ENCODE measurements around the gene MRPS18B. TPM values are rescaled to one million over a fixed set of nuclear protein-coding genes. Genes with fewer than 3 reads are reported as not detected.

The MRPS18B gene
- polyA plus RNA-seq, 12 donors = 40.6 to 60.2 (median 51.1) TPM; not detected in 1

DNA sequence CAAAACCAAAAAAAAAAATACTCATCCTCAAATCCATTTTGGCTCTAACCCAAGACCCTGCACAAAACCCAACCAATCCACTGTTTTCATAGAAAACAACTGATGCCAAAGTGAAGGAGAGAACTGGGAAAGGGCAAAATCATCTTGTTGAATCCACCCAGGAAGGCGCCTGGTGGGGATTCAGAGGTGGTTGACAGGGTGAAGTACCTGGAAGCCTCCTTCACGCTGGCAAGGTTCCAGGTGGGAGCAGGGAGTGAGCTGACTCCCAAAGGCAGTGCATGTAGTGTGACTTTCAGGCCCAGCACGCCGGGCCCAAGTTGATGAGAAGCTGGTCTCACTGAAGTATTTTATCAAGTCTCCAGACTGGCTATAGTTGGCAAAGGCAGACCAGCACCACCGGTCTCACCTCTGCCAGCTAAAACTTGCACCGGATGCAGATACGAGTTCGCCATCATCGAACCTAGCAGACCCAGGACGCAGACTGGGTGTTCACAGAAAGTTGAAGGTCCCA is 17.1 kb upstream of the MRPS18B start:
- DNase-seq = no peak

DNA sequence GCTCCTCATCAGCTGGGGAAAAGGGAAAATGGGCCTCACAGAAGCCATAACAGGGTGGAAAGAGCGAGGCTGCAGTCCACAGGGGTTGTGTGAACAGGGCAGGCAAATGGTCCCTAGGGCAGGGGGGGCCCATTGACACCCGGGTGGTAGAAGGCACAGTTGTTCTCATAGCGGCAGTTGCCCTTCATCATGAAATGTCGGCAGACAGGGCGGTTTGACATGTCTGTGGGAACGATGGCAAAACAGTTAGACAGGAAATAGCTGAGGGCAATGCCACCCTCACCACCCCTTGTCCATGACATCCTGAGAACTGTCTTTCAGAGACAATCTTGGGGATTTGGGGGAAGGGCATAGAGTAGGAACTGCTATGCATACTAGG is 16.2 kb upstream of the MRPS18B start:
- no peak for DNase-seq

DNA sequence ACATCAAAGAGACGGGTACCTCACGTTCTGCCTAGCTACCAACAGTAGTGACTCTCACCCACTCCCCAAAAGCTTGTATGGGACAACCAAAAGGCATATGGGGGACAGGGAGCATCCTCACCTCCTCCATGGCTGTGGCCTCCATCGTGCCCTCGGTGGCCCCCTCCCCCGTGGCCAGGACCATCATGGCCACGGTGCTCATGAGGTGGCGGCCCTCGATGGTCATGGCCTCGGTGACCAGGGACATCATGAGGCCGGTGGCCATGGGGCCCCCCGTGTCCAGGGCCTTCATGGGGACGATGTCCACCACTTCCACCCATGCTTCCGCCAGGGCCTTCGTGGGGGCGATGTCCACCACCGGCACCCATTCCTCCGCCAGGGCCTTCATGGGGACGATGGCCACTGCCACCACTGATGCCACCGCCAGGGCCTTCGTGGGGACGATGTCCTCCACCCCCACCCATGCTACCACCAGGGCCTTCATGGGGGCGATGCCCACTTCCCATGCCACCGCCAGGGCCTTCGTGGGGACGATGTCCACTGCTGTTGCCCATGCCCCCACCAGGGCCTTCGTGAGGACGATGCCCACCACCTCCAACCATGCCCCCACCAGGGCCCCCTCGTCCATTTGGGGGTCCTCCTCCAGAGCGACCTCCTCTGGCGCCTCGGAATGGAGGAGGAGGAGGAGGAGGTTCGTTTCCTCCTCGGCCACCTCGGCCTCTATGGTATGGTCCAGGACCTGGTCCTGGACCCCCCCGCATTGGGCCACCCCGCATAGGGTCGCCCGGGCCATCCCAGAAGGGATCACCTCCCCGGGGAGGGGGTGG is 15.6 kb upstream of the MRPS18B start:
- no peak for DNase-seq

DNA sequence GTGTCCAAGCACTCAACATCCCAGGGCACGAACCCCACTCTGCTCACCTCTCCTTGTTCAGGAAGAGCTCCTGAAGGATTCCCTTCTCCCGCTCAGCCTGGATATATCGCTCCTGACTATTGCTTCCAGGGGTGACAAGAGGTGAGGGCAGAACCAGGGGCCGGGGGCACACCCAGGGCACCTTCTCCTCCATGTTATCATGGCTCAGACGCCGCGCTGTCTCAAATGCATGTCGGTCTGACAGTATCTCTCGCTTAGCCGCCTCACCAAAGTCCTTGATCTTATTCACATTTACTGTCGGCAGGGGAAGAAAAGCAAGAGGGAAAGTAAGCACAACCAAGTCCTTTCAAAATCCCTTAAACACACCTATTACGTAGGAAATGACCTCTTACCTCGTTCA is 13.7 kb upstream of the MRPS18B start:
- no peak for DNase-seq

DNA sequence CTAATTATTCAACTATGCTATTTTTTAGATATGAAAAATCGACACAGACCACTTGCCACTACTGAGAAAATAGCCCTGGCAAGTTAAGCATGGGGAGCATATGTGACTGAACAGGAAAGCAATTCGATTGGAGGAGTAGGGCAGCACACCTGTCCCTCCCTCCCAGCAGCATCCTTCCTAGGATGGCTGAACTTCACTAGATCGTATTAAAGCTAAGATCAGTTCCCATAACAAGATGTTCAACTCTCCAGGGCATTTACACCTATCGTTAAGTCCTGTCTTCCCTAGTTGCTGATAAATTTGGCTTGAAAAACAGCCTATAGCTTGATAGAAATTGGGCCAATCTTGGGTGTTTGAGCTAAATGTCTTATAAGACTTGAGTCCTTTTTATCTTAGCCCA is 7.6 kb upstream of the MRPS18B start:
- no peak for DNase-seq

DNA sequence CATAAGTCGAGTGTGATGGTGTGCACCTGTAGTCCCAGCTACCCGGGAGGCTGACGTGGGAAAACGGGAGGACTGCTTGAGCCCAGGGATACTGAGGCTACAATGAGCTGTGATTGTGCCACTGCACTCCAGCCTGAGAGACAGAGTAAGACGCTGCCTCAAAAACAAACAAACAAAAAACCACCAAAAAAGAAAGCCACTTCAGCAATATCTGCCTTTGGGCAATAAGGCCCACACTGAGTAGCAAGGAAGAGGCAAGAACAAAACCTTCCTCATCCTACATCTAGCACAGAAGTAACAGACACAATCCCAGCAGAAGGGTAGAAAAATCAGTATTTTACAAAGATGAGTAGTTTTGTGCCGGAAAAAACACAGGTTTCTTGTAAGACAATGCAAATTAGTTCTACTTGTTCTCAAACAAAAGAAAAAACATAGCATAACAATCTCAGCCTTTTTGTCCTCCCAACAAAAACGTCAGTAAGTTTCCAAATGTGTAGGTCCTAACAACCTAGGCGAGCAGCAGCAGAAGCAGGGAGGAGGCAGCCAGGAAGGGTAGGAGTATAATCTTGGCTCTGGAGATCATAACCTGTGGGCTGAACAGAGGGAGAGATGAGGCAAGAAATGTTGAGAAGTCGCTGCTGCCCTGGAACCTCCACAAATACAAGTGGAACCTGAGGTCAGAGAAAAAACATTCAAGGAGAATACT is 6.3 kb upstream of the MRPS18B start:
- no peak for DNase-seq

DNA sequence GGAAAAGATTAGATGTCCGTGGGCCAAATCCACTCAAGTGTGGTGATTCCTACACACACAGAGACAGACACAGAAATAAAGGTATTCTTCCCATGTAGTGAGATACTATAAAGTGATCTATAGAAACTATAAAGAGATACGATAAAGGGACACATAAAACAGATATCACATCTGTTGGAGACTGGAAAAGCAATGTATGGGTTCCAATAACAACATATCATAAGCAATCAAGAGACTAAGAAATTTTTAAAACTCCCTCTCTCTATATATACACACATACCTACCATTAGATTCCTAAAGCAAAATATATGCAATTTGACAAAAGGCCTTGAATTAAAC is 5.8 kb upstream of the MRPS18B start:
- DNase-seq = no peak

DNA sequence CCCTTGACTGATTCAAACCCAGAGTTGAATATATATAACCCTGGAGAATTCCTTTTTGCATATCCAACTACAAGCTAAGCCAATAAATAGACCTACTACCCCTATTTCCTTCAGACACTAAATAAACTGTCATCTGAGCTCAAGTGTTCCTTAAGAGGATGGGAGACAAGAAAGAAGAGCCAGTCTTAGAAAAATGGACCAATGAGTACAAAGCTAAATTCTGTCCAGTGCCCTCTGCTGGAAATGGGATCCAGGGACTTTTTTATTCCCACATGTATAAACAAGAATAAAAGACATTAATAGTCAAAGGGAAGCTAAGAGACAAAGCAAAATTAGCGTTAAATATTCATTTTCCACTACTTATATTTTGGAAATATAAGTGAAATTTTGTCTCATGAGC is 5.4 kb upstream of the MRPS18B start:
- no peak for DNase-seq

DNA sequence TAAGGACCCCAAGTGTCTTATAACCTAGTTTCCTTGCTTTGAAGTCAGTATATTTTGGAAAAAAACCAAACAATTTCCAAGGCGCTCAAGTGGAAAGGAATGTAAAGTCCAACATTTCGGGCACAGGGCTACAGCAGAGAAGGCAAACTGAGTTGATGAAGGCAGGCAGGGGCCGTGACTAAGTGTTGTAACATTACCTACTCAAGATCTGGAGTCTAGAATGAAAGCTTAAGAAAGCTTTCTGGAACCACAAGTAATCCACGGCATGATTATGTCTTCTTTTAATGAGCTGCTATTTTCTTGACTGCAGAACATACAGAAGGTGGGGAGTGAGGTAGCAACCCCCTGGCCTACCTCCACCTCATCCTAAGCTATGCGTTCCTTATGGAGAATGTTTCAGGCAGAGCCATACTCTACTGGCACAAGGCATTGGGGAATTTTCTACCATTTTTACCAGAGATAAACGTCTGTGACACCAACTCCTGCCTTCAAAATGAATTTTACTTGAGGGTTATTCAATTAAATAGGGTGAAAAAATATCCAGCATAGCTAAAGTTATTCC is 4.9 kb upstream of the MRPS18B start:
- DNase-seq = no peak

DNA sequence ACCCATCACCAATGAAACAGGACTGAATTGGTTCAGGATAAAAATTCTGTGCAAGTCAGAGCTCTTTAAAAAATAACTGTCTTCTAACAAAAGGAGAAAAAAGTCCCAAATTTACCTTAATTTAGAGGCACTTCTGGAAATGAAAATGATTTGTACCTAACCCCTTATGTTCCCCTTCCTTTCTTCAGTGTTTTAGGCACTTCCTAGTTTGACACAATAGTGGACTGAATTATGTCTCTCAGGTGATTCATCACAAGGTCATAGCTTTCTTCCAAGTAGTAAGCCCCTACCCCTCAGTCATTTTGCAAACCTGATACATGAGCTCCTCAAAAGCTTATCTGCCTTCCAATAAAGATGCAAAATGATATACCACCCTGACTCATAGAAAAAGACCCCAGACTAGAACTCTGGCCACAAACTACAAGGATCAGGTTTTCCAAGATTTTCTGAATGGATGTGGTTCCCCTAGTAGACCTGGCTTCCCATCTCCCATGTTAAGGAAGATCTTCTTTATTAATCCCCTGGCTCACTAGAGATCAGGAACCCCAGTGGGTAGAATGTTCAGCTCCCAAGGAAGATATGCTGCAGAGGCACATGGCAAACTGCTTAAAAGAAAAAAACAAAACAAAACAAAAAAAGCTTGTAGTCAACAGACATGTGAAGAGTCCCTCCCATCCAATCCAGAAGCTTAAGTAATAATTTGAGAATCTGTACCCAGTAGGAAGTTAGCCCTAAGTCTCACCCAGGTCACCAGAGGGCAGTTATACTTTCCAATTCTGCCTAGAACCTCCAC is 4.2 kb upstream of the MRPS18B start:
- no peak for DNase-seq

DNA sequence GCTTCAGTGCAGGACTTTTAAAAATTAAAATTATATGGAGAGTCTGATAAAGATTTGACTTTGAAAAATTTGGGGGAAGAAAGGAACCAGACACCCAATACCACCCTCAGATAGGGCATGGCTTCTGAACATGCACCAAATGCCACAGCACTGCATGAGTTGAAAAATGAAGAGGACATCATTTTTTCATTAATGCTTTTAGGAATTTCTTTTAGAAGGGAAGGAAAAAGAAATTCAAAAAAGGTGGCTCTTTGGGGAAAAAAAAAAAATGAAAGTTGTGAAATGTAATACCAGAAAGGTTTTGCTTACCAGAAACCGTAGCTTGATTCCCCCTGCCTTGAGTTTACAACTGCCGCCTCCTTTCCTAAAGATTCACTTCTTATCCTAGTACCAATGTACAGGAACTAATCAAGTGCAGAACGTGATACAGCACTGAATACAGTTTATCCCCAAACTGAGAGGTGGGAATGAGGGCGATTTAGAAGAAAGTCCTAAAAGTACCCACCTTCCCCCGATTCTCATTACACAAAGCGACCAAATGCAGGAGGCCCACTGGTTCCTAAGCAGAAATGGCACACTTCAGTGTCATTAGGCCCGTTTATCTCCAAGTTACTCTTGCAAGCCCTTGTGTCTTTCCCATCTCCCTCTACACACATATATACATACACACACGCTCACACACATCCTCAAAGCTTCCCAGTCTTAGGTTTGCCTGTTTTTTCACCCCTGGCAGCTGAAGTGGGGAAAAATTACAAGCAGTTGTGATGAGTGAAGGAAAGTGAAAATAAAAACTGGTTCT is 3.4 kb upstream of the MRPS18B start:
- peak; percentile 43 for DNase-seq

DNA sequence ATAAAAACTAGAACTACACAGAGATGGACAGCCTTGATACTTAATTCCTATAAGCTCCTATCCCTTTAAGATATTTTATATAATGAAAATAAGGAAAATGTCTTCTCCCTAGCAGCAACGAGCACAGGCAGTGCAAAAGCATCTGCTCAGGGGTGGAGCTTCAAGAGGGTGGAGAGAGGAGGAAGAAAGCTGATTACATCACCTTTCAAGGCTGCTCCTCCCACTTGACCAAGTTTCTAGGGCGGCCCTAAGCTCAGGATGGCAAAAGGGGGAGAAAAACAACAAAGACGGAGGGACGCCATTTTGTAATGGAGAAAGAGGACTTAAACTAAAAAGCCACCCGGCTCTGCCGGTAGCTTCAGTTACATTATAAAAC is 2.8 kb upstream of the MRPS18B start:
- peak; percentile 97 for DNase-seq

DNA sequence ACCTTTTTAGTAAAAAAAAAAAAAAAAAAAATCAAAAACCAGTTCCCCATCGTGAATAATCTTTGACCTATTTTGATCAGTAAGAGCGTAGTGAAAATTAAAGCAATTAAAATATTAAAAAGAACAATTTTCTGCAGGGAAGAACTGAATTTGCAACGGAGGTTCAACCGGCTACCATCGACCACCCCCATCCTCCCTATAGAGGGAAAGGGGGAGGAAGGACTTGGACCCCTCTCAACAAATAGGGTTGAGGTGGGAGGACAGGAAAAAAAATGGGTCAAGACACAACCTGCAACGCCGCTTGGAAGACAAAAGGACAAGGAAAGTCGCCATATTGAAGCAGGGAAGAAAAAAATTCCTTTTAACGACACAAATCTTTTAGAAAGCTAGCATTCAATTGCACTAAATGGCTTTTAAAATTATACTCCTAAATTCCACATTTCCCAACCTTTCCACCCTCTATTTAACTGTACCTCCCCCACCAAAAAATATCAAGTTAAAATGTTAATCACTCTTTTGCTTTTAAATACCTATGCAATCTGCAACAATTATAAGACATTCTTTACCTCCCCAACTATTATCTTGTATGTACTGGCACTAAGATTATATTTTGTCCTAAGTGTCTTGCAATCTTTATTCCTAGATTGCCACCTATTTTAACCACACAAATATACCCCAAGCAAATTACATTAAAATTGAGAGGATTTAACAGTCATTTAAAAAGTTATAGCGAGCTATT is 2.3 kb upstream of the MRPS18B start:
- peak; percentile 89 for DNase-seq

DNA sequence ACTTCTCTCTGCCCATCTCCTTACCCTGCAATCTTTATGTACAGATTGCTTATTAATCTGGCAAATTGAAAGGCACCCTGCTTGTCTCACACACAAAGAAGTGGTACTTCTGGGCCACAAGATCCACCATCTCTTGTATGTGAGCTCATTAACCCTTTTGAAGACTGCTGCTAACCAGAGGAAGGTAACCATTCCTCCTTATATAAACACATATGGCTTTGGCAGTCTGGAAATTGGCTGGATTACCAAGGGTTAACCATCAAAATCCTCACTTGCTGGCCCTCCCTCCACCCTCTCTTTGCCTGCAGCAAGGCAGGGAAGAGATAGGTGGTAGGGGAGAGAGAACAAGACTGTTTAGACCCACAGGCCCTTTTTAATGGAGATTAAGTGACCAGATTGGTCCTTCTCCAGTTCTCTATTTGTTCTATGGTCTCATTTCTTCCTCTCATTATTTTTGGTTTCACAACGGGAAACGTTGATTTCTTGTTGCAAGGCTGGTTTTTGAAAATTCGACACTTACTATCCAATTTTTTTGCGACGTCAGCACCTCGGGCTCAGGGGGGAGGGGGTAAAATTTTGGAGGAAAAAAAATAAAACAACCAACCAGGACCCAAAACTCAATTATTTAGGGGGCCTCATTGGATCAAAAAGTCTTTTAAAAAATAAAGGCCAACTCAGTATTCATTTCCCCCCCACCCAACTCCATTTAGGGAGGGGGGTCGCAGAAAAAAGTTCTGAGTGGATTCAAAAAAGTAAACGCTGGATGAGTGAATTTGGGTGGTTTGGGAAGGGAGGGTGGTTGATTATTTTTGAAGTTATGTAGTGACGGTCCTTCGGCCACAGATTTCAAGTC is 1.5 kb upstream of the MRPS18B start:
- DNase-seq = peak; percentile 62

DNA sequence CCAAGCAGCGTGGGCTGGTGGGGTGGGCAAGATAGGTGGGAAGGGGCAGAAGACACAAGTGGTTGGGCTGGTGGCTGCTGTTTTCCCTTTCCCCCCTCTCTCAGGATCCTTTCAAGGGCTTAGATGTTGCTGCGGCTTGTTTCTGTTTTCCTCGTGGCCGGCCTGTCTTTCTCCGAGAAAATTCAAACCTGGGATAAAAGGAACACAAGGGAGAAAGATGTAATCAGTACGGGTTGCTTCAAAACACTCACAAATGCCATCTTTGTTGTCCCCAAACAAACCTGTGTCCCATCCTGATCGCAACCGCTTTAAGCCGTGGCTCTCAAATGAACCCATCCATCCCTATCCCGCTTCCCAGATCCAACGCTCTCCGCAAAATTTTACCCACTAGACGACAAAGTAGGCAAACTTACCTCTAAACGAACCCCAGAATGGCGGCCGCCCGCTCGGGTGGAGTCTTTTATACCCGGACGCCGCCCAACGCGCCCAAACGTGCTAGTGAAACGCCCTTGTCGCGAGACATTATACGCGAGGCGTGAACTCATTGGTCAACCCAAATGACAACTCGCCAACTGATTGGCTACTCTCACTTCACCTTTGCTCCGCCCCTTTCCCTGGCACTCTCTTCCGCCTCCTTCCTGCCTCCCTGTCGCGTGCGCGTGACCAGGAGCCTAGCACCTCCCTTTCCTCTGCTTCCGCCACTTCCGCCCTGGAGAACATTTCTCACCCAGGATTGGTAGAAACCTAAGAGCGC is 652 bp upstream of the MRPS18B start, which contains the start of gene PPP1R10:
Gene PPP1R10, minus strand, starts transcription at position 433 of the 754 bp plus-strand sequence. CDS start 7,299 bp downstream, outside the sequence.
- peak; percentile 100 for DNase-seq

DNA sequence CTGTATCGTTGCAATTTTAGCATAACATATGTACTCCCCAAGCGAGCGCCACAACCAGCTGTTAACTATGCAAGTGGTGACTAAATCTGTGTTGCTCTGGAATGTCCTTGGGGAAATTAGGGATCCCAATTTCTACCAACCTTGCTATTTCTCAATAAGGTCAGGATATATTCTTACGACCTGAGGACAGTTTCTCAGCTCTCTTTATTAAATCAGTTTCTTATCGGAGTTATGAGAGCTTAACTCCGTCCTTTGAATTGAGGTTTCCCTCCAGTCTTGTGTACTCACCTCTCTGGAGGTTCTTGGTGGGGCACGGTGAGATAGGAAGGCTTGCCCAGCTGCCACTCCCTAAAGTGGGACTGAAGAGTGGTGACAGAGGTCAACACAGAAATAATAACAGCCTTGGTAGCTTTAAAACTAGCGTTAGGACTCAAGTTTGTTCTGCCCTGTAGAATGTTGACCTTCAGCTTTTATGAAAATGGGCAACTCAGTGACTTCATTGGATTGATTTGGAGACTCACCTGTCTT is 694 bp downstream of the MRPS18B start:
- no peak for DNase-seq

DNA sequence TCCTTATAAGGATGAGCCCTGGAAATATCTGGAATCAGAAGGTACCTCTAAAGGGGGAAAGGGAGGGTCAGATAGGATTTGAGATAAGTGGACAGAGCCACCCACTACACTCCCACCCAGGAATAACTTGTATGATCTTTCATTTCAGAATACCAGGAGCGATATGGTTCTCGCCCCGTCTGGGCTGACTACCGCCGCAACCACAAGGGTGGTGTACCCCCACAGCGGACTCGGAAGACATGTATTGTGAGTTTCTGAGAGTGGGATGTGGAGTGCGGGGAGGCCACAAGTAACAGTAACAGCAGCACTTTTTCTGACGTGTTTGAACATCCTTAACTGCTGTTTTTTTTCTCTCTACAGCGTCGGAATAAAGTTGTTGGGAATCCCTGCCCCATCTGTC is 1.9 kb downstream of the MRPS18B start:
- no peak for DNase-seq

DNA sequence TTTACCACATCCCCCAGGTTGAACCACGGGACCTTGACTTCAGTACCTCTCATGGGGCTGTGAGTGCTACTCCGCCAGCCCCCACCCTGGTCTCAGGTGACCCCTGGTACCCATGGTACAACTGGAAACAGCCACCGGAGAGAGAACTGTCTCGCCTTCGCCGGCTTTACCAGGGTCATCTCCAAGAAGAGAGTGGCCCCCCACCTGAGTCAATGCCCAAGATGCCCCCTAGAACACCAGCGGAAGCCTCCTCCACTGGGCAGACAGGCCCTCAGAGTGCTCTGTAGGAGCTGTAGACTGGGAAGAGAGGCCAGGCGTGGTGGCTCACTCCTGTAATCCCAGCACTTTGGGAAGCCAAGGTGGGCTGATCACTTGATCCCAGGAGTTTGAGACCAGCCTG is 7.9 kb downstream of the MRPS18B start:
- no peak for DNase-seq

Data from muscle of arm (tissue), 12 donors.